Measurements from ENCODE around the gene ELP1. TPM values are rescaled to one million over a fixed set of nuclear protein-coding genes. Genes with fewer than 3 reads are reported as not detected.

Gene ELP1
- total and polyA plus RNA-seq, 2 donors from 2014 or later = 12.9 to 25.2 TPM

DNA sequence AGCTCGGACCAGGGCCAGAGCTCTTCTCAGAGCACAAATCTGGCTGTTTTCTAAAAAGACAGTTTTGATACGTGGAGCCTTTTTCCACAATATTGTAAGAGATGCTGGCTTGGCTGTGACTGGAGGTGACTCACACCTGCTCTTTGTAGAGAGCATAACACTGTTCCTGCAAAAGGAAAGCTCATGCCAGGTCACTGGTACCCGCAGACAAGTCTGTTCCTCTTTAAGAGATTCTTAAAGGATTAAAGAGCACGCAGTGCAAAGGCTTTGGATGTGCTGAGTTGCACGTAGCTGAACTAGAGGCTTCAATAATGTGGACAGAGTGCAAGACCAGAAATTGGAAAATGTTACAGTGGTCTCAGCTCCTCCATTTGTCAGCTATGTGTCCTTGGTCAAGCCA lies 97.1 kb downstream of the ELP1 start:
- no peaks in the 10 kb centered on the region for H3K36me3 ChIP-seq (ENCODE audit: control insufficient read depth in 2 of 3, insufficient read depth in 3 of 3, low read length in 3 of 3)
- H3K9ac ChIP-seq (ENCODE audit: low read length in 3 of 3) = no peak overlapping the region
- H3K4me3 ChIP-seq (ENCODE audit: low read length in 3 of 3) = no peak overlapping the region
- intact Hi-C loops (cut with DNase I) = no loop called here
- no peak for DNase-seq
- no peaks in the 10 kb centered on the region for H3K4me1 ChIP-seq (ENCODE audit: control insufficient read depth in 2 of 3, insufficient read depth in 2 of 3, low read depth in 1 of 3, low read length in 3 of 3)
- no peaks in the 10 kb centered on the region for H3K9me3 ChIP-seq (ENCODE audit: control insufficient read depth in 2 of 3, insufficient read depth in 1 of 3, low read length in 3 of 3)
- H3K27me3 ChIP-seq (ENCODE audit: control insufficient read depth, insufficient read depth, low read length) = no peaks in the 10 kb centered on the region
- TF ChIP-seq, protein P1, sequence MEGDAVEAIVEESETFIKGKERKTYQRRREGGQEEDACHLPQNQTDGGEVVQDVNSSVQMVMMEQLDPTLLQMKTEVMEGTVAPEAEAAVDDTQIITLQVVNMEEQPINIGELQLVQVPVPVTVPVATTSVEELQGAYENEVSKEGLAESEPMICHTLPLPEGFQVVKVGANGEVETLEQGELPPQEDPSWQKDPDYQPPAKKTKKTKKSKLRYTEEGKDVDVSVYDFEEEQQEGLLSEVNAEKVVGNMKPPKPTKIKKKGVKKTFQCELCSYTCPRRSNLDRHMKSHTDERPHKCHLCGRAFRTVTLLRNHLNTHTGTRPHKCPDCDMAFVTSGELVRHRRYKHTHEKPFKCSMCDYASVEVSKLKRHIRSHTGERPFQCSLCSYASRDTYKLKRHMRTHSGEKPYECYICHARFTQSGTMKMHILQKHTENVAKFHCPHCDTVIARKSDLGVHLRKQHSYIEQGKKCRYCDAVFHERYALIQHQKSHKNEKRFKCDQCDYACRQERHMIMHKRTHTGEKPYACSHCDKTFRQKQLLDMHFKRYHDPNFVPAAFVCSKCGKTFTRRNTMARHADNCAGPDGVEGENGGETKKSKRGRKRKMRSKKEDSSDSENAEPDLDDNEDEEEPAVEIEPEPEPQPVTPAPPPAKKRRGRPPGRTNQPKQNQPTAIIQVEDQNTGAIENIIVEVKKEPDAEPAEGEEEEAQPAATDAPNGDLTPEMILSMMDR (IDR thresholded peaks at IDR 0.05; ENCODE audit: borderline replicate concordance, extremely low read depth, insufficient read depth) = no peak
- no peak overlapping the region for H3K27ac ChIP-seq (ENCODE audit: low read depth in 2 of 2, low read length in 2 of 2)
- FAIRE-seq = no peak

DNA sequence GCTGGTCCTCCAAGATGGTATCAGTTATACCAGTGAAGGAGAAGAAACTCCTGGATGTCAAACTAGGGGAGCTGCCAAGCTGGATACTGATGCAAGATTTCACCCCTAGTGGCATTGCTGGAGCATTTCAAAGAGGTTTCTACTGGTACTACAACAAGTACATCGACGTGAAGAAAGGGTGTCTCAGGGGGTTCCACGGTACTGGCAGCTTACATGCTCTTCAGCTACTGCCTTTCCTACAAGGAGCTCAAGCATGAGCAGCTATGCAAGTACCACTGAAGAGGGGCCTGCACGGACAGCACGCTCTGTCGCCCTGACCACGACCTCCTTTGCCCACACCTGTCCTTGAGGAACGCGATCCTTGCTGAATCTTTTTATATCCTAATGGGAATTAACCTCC lies 97.6 kb downstream of the ELP1 start:
- H3K4me1 ChIP-seq (ENCODE audit: control insufficient read depth in 2 of 3, insufficient read depth in 2 of 3, low read depth in 1 of 3, low read length in 3 of 3) = no peaks in the 10 kb centered on the region
- no peaks in the 10 kb centered on the region for H3K9me3 ChIP-seq (ENCODE audit: control insufficient read depth in 2 of 3, insufficient read depth in 1 of 3, low read length in 3 of 3)
- FAIRE-seq (no peak), DNase-seq (no peak)
- H3K27me3 ChIP-seq (ENCODE audit: control insufficient read depth, insufficient read depth, low read length) = no peaks in the 10 kb centered on the region
- no peak overlapping the region for H3K27ac ChIP-seq (ENCODE audit: low read depth in 2 of 2, low read length in 2 of 2)
- intact Hi-C loops (cut with DNase I) = no loop called here
- no peak overlapping the region for H3K9ac ChIP-seq (ENCODE audit: low read length in 3 of 3)
- no peak overlapping the region for H3K4me3 ChIP-seq (ENCODE audit: low read length in 3 of 3)
- H3K36me3 ChIP-seq (ENCODE audit: control insufficient read depth in 2 of 3, insufficient read depth in 3 of 3, low read length in 3 of 3) = no peaks in the 10 kb centered on the region
- TF ChIP-seq, protein P1 (IDR thresholded peaks at IDR 0.05; ENCODE audit: borderline replicate concordance, extremely low read depth, insufficient read depth) = no peak

DNA sequence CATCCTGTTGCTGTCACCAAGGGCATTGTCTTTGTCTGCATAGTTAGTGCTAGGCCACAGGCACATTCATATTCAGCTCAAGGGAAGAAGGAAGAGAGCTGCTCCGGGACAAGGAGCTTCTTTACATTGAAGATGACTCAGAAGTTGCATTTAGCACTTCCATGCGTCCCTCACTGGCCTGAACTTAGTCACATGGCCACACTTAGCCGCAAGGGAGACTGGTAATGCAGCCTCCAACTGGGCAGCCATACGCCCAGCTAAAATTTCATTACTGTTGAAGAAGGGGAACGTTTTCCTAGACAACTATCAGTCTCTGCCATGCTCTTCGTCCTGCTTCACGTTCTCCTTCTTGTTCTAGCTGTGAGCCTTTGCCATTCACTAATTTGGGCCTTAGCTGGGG lies 98.1 kb downstream of the ELP1 start:
- H3K36me3 ChIP-seq (ENCODE audit: control insufficient read depth in 2 of 3, insufficient read depth in 3 of 3, low read length in 3 of 3) = no peaks in the 10 kb centered on the region
- no peak overlapping the region for H3K4me3 ChIP-seq (ENCODE audit: low read length in 3 of 3)
- no peak overlapping the region for H3K27ac ChIP-seq (ENCODE audit: low read depth in 2 of 2, low read length in 2 of 2)
- TF ChIP-seq, protein P1 (IDR thresholded peaks at IDR 0.05; ENCODE audit: borderline replicate concordance, extremely low read depth, insufficient read depth) = no peak
- no peak for FAIRE-seq
- H3K4me1 ChIP-seq (ENCODE audit: control insufficient read depth in 2 of 3, insufficient read depth in 2 of 3, low read depth in 1 of 3, low read length in 3 of 3) = no peaks in the 10 kb centered on the region
- no peaks in the 10 kb centered on the region for H3K27me3 ChIP-seq (ENCODE audit: control insufficient read depth, insufficient read depth, low read length)
- intact Hi-C loops (cut with DNase I) = no loop called here
- H3K9me3 ChIP-seq (ENCODE audit: control insufficient read depth in 2 of 3, insufficient read depth in 1 of 3, low read length in 3 of 3) = no peaks in the 10 kb centered on the region
- no peak overlapping the region for H3K9ac ChIP-seq (ENCODE audit: low read length in 3 of 3)
- DNase-seq = no peak

DNA sequence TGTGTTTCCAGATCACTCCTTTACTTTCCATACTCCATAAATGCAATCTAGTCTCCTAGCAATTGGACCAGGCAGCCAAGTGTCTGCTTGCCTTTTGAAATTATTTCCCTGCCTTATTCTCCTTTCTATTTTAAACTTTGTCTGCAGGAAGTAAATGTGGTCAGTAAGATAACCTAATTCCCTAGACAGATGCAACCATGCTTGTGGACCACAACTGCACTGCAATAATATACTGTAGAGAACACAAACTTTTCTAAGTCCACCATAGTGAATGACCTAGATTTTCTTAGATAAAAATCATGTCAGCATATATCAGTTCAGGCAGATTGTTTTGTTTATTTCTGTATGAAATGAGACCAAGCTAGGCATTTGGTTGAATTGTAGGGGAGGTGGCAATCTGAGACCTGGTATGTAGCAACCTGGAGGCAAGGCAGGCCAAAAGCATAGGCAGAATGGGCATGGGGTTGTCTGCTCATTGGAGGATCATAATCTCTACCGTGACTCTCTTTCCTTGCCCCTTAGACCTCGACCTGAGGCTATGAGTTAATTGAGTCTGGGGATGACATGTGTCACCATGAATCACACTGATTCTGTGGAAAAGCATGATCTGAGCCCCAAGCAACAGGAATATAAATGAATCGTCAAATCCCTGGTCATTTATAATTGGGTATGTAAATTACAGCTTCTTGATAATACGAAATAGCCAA lies 98.8 kb downstream of the ELP1 start:
- H3K4me1 ChIP-seq (ENCODE audit: control insufficient read depth in 2 of 3, insufficient read depth in 2 of 3, low read depth in 1 of 3, low read length in 3 of 3) = no peaks in the 10 kb centered on the region
- no peak for FAIRE-seq
- H3K9ac ChIP-seq (ENCODE audit: low read length in 3 of 3) = no peak overlapping the region
- H3K27me3 ChIP-seq (ENCODE audit: control insufficient read depth, insufficient read depth, low read length) = no peaks in the 10 kb centered on the region
- H3K9me3 ChIP-seq (ENCODE audit: control insufficient read depth in 2 of 3, insufficient read depth in 1 of 3, low read length in 3 of 3) = no peaks in the 10 kb centered on the region
- H3K4me3 ChIP-seq (ENCODE audit: low read length in 3 of 3) = no peak overlapping the region
- no peak overlapping the region for H3K27ac ChIP-seq (ENCODE audit: low read depth in 2 of 2, low read length in 2 of 2)
- DNase-seq = no peak
- TF ChIP-seq, protein P1 (IDR thresholded peaks at IDR 0.05; ENCODE audit: borderline replicate concordance, extremely low read depth, insufficient read depth) = no peak
- intact Hi-C loops (cut with DNase I) = no loop called here
- no peaks in the 10 kb centered on the region for H3K36me3 ChIP-seq (ENCODE audit: control insufficient read depth in 2 of 3, insufficient read depth in 3 of 3, low read length in 3 of 3)

Data from kidney (tissue), 14 donors.